ENCODE data around the gene GPR39.

GRCh38 chr2:132407784-132408183 is 8.8 kb upstream of the GPR39 start:
- TF ChIP-seq ZNF8 (CRISPR knock-in tag; IDR thresholded peaks at IDR 0.05) (no peak), ESRRG (CRISPR knock-in tag; IDR thresholded peaks at IDR 0.05) (no peak), ZFP30 (CRISPR knock-in tag; IDR thresholded peaks at IDR 0.05) (no peak), PATZ1 (CRISPR knock-in tag; IDR thresholded peaks at IDR 0.05; ENCODE audit: borderline replicate concordance) (no peak), TSHZ2 (CRISPR knock-in tag; IDR thresholded peaks at IDR 0.05) (no peak), ARNTL (CRISPR knock-in tag; IDR thresholded peaks at IDR 0.05; ENCODE audit: borderline replicate concordance, low read depth) (no peak), CREB5 (CRISPR knock-in tag; IDR thresholded peaks at IDR 0.05; ENCODE audit: low read depth) (no peak), ZFP3 (CRISPR knock-in tag; IDR thresholded peaks at IDR 0.05) (no peak), TCF4 (CRISPR knock-in tag; IDR thresholded peaks at IDR 0.05; ENCODE audit: borderline replicate concordance) (no peak), ZNF70 (CRISPR knock-in tag; IDR thresholded peaks at IDR 0.05) (no peak), CSRNP3 (CRISPR knock-in tag; IDR thresholded peaks at IDR 0.05) (no peak), RARB (CRISPR knock-in tag; IDR thresholded peaks at IDR 0.05) (no peak), PPARA (CRISPR knock-in tag; IDR thresholded peaks at IDR 0.05; ENCODE audit: borderline replicate concordance) (no peak), BACH2 (CRISPR knock-in tag; IDR thresholded peaks at IDR 0.05; ENCODE audit: borderline replicate concordance) (no peak)
